Measurements from ENCODE around the gene TP53. TPM values are rescaled to one million over a fixed set of nuclear protein-coding genes. Genes with fewer than 3 reads are reported as not detected.

Gene TP53
- total and polyA plus RNA-seq, 10 of the 15 experiments (the other 5 are each of a cell fraction or from before 2014, with no cell fraction given) = 35.6 to 162 (median 75.9) TPM

DNA sequence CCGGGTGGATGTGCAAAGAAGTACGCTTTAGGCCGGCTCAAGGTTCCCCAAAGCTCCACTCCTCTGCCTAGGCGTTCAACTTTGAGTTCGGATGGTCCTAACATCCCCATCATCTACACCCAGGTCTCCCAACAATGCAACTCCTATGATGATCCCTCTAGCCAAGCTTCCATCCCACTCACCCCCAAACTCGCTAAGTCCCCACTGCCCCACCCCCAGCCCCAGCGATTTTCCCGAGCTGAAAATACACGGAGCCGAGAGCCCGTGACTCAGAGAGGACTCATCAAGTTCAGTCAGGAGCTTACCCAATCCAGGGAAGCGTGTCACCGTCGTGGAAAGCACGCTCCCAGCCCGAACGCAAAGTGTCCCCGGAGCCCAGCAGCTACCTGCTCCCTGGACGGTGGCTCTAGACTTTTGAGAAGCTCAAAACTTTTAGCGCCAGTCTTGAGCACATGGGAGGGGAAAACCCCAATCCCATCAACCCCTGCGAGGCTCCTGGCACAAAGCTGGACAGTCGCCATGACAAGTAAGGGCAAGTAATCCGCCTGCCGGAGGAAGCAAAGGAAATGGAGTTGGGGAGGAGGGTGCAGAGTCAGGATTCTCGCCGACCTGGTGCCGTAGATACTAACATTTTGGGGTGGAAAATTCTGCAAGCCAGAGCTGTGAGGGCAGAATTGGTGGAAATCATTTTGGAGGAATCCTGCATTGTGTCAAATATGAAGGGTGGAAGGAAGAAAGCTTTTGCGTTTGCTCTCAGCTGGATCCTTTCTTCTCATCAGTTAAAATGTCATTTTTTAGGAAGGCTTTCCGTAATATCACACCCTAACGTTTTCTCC lies at the start of gene TP53 (continued):
- TF ChIP-seq, protein P1, sequence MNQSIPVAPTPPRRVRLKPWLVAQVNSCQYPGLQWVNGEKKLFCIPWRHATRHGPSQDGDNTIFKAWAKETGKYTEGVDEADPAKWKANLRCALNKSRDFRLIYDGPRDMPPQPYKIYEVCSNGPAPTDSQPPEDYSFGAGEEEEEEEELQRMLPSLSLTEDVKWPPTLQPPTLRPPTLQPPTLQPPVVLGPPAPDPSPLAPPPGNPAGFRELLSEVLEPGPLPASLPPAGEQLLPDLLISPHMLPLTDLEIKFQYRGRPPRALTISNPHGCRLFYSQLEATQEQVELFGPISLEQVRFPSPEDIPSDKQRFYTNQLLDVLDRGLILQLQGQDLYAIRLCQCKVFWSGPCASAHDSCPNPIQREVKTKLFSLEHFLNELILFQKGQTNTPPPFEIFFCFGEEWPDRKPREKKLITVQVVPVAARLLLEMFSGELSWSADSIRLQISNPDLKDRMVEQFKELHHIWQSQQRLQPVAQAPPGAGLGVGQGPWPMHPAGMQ (IDR thresholded peaks at IDR 0.05; ENCODE audit: borderline replicate concordance) = no peak
- TF ChIP-seq RELA (IDR thresholded peaks at IDR 0.05; ENCODE audit: borderline replicate concordance, partially characterized antibody) = peak; percentile 98
- no peak for TF ChIP-seq SUZ12 (IDR thresholded peaks at IDR 0.05; ENCODE audit: unreplicated experiment)
- TF ChIP-seq, protein P2, sequence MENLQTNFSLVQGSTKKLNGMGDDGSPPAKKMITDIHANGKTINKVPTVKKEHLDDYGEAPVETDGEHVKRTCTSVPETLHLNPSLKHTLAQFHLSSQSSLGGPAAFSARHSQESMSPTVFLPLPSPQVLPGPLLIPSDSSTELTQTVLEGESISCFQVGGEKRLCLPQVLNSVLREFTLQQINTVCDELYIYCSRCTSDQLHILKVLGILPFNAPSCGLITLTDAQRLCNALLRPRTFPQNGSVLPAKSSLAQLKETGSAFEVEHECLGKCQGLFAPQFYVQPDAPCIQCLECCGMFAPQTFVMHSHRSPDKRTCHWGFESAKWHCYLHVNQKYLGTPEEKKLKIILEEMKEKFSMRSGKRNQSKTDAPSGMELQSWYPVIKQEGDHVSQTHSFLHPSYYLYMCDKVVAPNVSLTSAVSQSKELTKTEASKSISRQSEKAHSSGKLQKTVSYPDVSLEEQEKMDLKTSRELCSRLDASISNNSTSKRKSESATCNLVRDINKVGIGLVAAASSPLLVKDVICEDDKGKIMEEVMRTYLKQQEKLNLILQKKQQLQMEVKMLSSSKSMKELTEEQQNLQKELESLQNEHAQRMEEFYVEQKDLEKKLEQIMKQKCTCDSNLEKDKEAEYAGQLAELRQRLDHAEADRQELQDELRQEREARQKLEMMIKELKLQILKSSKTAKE (IDR thresholded peaks at IDR 0.05; ENCODE audit: low read depth, poor library complexity, severe bottlenecking) = no peak
- no peak; the same call in 1 of the 2 replicates for TF ChIP-seq CBX5 (IDR thresholded peaks at IDR 0.05; ENCODE audit: low read depth)
- no peak for TF ChIP-seq ZNF622 (IDR thresholded peaks at IDR 0.05)
- peak; percentile 79 for TF ChIP-seq CBFB (IDR thresholded peaks at IDR 0.05; ENCODE audit: low read depth)
- no peak; the same call in 1 of the 2 replicates for TF ChIP-seq BCL11A (IDR thresholded peaks at IDR 0.05; ENCODE audit: low read depth, low read length)
- TF ChIP-seq, protein P3, sequence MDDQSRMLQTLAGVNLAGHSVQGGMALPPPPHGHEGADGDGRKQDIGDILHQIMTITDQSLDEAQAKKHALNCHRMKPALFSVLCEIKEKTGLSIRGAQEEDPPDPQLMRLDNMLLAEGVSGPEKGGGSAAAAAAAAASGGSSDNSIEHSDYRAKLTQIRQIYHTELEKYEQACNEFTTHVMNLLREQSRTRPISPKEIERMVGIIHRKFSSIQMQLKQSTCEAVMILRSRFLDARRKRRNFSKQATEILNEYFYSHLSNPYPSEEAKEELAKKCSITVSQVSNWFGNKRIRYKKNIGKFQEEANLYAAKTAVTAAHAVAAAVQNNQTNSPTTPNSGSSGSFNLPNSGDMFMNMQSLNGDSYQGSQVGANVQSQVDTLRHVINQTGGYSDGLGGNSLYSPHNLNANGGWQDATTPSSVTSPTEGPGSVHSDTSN (IDR thresholded peaks at IDR 0.05; ENCODE audit: insufficient replicate concordance, low read depth, low read length) = no peak
- no peak for TF ChIP-seq WRNIP1 (IDR thresholded peaks at IDR 0.05; ENCODE audit: borderline replicate concordance, low read depth, low read length)
- TF ChIP-seq YBX1 (IDR thresholded peaks at IDR 0.05) = no peak
- no peak for TF ChIP-seq KDM1A (IDR thresholded peaks at IDR 0.05; ENCODE audit: borderline replicate concordance)
- TF ChIP-seq, protein P4, sequence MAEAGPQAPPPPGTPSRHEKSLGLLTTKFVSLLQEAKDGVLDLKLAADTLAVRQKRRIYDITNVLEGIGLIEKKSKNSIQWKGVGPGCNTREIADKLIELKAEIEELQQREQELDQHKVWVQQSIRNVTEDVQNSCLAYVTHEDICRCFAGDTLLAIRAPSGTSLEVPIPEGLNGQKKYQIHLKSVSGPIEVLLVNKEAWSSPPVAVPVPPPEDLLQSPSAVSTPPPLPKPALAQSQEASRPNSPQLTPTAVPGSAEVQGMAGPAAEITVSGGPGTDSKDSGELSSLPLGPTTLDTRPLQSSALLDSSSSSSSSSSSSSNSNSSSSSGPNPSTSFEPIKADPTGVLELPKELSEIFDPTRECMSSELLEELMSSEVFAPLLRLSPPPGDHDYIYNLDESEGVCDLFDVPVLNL (IDR thresholded peaks at IDR 0.05; ENCODE audit: low read depth, low read length) = no peak; the same call in 1 of the 2 replicates
- TF ChIP-seq SP1 (IDR thresholded peaks at IDR 0.05; ENCODE audit: low read depth, low read length) = peak; percentile 31
- TF ChIP-seq EGR1 (IDR thresholded peaks at IDR 0.05; ENCODE audit: borderline replicate concordance in 1 of 2, low read depth in 2 of 2, low read length in 2 of 2) = 0 out of 3 replicates have a peak, but pooled peaks of 1 of the 2 experiments have one; percentile 5
- TF ChIP-seq CHD4 (IDR thresholded peaks at IDR 0.05) = no peak
- no peak for TF ChIP-seq CEBPB (IDR thresholded peaks at IDR 0.05; ENCODE audit: borderline replicate concordance in 1 of 2, low read depth in 2 of 2, low read length in 2 of 2)
- no peak; the same call in 1 of the 2 replicates for TF ChIP-seq HDAC2 (IDR thresholded peaks at IDR 0.05)
- TF ChIP-seq, protein P5, sequence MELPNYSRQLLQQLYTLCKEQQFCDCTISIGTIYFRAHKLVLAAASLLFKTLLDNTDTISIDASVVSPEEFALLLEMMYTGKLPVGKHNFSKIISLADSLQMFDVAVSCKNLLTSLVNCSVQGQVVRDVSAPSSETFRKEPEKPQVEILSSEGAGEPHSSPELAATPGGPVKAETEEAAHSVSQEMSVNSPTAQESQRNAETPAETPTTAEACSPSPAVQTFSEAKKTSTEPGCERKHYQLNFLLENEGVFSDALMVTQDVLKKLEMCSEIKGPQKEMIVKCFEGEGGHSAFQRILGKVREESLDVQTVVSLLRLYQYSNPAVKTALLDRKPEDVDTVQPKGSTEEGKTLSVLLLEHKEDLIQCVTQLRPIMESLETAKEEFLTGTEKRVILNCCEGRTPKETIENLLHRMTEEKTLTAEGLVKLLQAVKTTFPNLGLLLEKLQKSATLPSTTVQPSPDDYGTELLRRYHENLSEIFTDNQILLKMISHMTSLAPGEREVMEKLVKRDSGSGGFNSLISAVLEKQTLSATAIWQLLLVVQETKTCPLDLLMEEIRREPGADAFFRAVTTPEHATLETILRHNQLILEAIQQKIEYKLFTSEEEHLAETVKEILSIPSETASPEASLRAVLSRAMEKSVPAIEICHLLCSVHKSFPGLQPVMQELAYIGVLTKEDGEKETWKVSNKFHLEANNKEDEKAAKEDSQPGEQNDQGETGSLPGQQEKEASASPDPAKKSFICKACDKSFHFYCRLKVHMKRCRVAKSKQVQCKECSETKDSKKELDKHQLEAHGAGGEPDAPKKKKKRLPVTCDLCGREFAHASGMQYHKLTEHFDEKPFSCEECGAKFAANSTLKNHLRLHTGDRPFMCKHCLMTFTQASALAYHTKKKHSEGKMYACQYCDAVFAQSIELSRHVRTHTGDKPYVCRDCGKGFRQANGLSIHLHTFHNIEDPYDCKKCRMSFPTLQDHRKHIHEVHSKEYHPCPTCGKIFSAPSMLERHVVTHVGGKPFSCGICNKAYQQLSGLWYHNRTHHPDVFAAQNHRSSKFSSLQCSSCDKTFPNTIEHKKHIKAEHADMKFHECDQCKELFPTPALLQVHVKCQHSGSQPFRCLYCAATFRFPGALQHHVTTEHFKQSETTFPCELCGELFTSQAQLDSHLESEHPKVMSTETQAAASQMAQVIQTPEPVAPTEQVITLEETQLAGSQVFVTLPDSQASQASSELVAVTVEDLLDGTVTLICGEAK (IDR thresholded peaks at IDR 0.05; ENCODE audit: borderline replicate concordance) = no peak
- peak; percentile 95 for TF ChIP-seq MXI1 (IDR thresholded peaks at IDR 0.05; ENCODE audit: low read depth, low read length)

Data from GM12878 (cell line).